GM10248 (cell line): ENCODE data around the gene KRTAP3-2.

Experiments
- CTCF ChIA-PET: fragments of 300-600 bp; sonication (Branson Sonifier 250); formaldehyde crosslinking; extraction: SDS; loops from one replicate; lab custom pipeline; 2021; ENCODE audit warnings: antibody characterized with exemption; lab: Yijun Ruan, JAX
- POLR2A ChIA-PET: fragments of 350-650 bp; sonication (Branson Sonifier 250); formaldehyde crosslinking; extraction: SDS; loops from one replicate; lab custom pipeline; 2020; ENCODE audit warnings: antibody characterized with exemption; lab: Yijun Ruan, JAX
- DNase-seq: peaks from one replicate; pipeline ENCODE4 v3.0.0; 2012; ENCODE audit errors: extremely low spot score
- CTCF ChIP-seq: IDR thresholded peaks from 2 replicates; pipeline ENCODE4 v1.5.1; 2012; ENCODE audit warnings: mild to moderate bottlenecking, low read depth; ENCODE audit errors: extremely low read depth, missing control alignments, control extremely low read depth

Gene KRTAP3-2

GRCh38 chr17:41016578-41017215 lies 17.0 kb upstream of the KRTAP3-2 start:
- no peak for TF ChIP-seq CTCF
- CTCF ChIA-PET = interaction anchor here (1.9 to 2.3 kb wide), 2 partner anchors 10 to 12 kb away, joined by 4 to 5 read pairs; no protein-coding TSS in a partner anchor
- no peak for DNase-seq
- POLR2A ChIA-PET = no interaction called here

- POLR2A ChIA-PET = no interaction called here
- CTCF ChIA-PET = interaction anchor here (0.9 to 2.3 kb wide), 2 partner anchors 13 to 255 kb away, joined by 3 to 5 read pairs; no protein-coding TSS in a partner anchor
- DNase-seq = no peak
- no peak for TF ChIP-seq CTCF
Observed at GRCh38 chr17:41015454-41015853, 15.7 kb upstream of the KRTAP3-2 start.

- CTCF ChIA-PET = no interaction called here
- no peak for TF ChIP-seq CTCF
- no peak for DNase-seq
- POLR2A ChIA-PET = no interaction called here
Observed at GRCh38 chr17:41013606-41014005, 13.9 kb upstream of the KRTAP3-2 start.

- ChIA-PET CTCF (no interaction called here), POLR2A (no interaction called here)
- DNase-seq = no peak
- TF ChIP-seq CTCF = no peak
Observed at GRCh38 chr17:41013181-41013580, 13.5 kb upstream of the KRTAP3-2 start.

- DNase-seq = no peak
- no peak for TF ChIP-seq CTCF
- ChIA-PET POLR2A (no interaction called here), CTCF (no interaction called here)
Observed at GRCh38 chr17:41012326-41013120, 12.8 kb upstream of the KRTAP3-2 start.

GRCh38 chr17:41010441-41010840 lies 10.7 kb upstream of the KRTAP3-2 start:
- DNase-seq = no peak
- ChIA-PET CTCF (no interaction called here), POLR2A (no interaction called here)
- no peak for TF ChIP-seq CTCF
